ENCODE measurements around the gene GTF3C4.
"Not testable (repeated sequence)": the region's sequence is repeated elsewhere in the genome, so short reads cannot be mapped to it uniquely, and the experiment has no call there.

Gene GTF3C4

DNA sequence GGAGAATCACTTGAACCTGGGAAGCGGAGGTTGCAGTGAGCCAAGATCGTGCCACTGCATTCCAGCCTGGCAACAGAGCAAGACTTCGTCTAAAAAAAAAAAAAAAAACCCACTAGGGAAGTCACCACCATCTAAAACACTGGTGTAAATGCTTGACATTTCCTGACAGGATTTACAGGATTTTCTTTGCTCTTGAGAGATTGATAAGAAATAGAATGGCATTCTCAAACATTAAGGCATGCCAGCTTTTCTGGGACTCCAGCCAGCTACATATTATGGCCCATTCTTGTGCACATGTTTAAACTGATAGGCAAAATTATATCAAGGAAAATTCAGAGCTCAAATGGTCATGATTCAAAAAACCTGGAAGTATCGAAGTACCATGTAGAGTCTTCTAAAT is 28.7 kb downstream of the GTF3C4 start:
- no peak for DNase-seq (ENCODE audit: low read depth in 3 of 3)

DNA sequence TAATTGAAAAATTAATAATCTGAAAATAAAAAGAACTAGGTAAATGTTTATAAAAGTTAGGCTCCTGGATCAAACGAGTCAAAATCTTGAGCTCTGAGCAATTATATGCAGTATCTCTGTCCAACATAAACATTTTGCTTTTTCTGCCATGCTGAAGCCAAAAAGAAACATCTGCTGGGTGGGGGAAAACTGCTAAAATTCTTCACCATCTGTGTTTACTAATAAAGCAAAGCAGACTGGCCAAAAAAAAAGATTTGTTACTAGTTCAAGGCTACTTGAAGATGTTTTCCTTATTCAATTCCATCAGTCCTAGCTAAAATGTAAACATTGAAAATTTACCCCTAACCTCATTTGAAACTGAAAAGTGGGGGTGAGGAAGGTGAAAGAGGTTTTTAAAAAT is 29.7 kb downstream of the GTF3C4 start:
- no peak for DNase-seq (ENCODE audit: low read depth in 3 of 3)

DNA sequence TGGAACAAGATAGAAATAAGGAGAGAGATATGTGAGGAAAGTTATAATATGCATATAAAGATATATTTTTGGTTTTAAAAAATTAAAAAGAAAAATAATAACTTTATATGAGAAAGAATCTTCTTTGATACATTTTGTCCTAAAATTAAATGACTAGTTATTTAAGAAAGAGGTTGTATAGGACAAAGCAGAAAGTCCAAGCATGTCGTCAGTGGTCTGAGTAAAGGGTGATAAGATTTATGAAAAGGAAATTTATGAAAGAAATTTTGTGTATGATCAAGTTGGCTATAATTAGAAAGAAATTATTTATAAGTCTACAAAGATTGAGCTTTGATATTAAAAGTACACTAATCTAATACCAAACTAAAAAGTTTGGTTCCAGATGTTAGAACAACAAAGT is 32.0 kb downstream of the GTF3C4 start:
- DNase-seq (ENCODE audit: low read depth in 3 of 3): no peak

DNA sequence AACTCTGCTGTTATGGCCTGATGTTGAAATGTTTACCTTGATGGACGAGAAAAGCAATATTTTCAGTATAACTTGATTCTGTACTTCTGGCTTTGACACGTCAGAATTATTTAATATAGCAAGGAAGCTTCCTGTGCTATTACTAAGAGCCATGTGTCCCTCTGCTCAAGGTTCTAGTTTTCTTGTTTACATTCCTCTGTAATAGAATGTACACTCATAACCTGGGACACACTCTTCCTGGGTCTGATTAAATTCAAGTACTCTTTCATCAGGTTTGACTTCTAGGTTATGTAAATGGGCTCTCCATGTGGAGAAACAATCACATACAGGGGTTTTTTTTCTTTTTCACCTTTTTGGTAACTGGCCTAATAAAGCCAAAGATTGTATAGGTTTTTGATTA is 33.1 kb downstream of the GTF3C4 start:
- no peak for DNase-seq (ENCODE audit: low read depth in 3 of 3)

DNA sequence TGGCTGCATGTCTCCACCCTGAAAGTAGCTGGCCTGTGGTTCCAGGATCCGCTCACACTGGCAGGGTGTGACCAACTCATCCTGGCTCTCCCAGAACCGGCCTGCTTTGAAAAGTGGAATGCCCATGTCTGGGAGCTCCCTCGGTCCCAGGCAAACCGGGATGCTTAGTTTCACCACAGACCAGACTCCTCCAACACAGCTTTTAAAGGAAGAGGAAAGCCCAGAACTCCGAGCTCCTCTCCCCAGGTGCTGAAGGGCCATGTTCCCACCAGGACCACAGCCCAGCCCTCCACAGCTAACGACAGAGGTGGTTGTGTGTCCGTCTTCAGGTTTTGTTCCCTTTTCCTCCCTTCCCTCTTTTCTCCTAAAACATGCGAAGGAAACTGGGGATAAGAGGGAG is 38.0 kb downstream of the GTF3C4 start:
- DNase-seq (ENCODE audit: low read depth in 3 of 3): no peak

DNA sequence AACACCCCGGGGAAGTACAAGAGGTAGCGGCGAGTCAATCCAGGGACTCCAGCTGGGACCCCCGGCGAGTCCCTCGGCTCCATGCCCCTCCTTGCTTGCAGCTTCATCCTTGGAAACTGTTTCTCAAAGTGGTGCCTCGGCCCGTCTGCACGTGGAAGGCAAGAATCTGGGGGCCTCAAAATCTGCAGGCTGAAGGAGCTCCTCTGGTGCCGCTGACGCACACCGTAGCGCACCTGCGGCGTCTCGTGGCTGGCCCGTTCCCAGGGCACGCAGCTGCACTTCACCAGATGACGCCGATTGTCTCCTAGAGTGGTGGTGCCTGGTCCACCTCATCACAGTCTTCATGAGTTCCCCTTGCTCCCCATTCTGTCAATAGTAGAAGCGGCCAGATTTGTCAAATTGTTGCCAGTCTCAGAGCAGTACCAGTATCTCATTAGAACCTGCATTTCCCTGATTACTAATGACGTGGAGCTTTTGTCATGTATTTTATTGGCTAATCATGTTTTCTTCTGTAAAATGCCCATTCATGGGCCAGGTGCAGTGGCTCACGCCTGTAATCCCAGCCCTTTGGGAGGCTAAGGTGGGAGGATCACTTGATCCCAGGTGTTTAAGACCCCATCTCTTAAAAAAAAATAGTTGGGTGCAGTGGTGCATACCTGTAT is 38.6 kb downstream of the GTF3C4 start:
- no peak for DNase-seq (ENCODE audit: low read depth in 3 of 3)

DNA sequence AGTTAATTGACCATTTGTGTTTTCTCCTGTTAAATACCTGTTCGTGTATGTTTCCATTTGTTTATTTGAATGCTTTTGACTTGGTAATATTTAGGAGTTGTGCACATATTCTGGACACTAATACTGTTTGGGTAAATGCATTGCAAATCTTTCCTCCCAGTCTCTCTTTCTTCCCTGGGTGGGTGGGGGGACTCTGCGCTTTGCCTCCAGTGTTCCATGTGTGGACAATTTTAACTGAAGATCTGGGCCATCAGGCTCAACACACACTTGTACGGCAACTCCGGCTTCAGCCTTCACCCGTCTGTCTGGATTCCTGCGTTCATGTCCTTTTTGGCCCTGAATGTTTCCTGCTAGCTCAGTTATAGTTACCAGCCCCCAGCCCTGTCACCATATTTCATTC is 40.1 kb downstream of the GTF3C4 start:
- DNase-seq (ENCODE audit: low read depth in 3 of 3): no peak

DNA sequence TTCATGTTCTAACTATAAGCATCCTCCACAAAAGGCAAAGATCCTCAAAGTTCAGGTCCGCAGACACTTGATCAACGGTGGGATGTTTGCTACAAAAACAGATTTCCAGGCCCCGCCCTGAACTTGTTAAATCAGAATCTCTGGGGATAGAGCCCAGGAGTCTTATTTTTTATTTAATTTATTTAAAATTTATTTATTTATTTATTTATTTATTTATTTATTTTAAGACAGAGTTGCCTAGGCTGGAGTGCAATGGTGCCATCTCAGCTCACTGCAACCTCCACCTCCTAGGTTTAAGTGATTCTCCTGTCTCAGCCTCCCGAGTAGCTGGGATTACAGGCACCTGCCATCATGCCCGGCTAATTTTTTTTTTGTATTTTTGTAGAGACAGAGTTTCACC is 40.9 kb downstream of the GTF3C4 start:
- DNase-seq (ENCODE audit: low read depth in 3 of 3): not testable (repeated sequence)

DNA sequence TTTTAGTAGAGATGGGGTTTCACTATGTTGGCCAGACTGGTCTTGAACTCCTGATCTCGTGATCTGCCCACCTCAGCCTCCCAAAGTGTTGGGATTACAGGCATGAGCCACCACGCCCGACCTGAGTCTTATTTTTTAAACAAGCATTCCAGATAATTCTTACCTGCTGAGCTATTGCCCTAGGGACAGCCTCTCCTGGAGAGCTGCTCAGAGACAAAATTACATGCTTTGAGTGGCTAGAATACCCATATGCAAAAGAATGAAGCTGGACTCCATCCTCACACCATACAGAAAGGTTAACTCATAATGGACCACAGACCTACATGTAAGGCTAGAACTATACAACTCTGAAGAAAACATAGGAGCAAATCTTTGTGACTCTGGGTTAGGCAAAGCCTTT is 41.6 kb downstream of the GTF3C4 start:
- no peak for DNase-seq (ENCODE audit: low read depth in 3 of 3)

DNA sequence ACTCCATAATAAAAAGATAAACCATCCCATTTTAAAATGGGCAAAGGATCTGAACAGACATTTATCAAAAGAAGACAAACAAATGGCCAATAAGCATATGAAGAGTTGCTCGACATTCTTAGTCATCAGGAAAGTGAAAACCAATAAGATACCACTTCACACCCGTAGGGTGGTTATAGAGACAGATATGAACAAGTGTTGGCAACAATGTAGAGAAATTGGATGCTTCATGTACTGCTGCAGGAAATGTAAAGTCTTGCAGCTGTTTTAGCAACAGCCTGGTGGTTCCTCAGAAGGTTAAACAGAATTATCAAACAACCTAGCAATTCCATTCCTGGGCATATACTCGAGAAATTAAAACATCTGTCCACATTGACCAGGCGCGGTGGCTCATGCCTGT is 42.5 kb downstream of the GTF3C4 start:
- no peak for DNase-seq (ENCODE audit: low read depth in 3 of 3)

DNA sequence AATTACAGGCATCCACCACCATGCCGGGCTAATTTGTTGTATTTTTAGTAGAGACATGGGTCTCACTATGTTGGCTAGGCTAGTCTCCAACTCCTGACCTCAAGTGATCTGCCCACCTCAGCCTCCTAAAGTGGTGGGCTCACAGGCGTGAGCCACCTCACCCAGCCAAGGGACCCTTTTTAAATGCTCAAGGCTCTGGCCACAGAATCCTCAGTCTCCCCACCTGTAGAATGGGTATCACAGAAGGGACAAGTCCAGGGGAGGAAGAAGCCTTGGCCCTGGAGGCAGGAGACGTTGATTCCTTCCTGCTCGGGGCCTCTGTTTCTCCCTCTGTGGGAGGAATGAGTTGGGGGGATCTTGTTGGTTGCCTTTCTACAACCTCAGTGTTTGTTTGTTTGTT is 45.7 kb downstream of the GTF3C4 start:
- DNase-seq (ENCODE audit: low read depth in 3 of 3): no peak

DNA sequence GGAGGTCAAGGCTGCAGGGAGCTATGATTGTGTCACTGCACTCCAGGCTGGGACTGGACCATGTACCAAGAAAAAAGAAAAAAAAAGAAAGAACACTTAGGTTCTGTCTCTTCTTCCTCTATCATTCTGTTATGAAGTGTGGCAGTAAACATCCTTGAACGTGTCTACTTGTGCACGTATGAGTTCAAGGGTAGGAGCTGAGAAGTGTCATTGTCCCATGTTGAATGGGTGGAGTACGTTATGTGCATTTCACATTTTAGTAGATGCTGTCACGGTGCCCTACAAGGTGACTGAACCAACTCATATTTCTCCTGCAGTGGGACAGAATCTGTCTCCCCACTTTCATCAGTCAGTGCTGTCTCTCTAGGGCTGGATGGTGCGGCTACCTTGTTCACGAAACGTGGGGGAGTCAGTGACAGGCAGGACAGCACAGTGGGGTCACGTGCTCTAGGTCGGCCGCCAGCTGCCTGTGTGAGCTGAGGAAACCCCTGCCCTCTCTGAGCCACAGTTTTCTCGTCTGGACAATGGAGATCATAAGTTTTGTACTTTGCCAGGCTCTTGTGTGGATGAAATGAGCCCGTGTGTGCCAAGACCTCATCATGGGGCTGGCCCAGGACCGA is 47.2 kb downstream of the GTF3C4 start:
- no peak for DNase-seq (ENCODE audit: low read depth in 3 of 3)

DNA sequence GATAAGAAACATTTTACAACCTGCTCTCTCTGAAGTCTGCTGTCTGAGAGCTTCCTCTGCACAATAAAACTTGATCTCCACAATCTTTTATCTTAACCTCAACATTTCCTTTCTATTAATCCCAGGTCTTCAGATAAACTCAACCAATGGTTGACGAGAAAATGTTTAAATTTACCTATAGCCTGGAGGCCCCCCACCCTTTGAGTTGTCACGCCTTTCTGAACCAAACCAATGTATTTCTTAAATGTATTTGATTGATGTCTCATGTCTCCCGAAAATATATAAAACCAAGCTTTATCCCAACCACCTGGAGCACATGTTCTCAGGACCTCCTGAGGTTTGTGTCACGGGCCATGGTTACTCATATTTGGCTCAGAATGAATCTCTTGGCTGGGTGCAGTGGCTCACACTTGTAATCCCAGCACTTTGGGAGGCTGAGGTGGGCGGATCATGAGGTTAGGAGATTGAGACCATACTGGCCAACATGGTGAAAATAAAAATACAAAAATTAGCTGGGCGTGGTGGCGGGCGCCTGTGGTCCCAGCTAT is 48.2 kb downstream of the GTF3C4 start:
- not testable (repeated sequence) for DNase-seq (ENCODE audit: low read depth in 3 of 3)

DNA sequence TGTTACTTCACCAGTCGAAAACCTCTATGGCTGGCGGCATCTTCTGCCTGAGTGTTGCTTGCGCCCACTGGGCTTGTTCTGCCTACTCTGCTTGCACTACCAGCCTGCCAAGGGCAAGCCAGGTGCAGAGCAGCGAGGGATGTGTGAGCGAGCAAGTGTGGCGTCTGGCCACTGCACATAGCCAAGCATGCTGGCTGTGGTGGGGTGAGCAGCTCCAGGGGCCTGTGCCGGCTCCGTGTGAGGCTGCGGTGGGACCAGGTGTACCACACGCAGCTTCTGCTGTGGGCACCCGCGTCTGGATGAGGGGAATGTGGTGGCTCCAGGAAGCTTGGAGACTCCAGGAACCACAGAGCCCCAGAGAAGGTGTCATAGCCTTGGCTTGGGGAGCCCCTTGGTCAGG is 51.4 kb downstream of the GTF3C4 start:
- no peak for DNase-seq (ENCODE audit: low read depth in 3 of 3)

DNA sequence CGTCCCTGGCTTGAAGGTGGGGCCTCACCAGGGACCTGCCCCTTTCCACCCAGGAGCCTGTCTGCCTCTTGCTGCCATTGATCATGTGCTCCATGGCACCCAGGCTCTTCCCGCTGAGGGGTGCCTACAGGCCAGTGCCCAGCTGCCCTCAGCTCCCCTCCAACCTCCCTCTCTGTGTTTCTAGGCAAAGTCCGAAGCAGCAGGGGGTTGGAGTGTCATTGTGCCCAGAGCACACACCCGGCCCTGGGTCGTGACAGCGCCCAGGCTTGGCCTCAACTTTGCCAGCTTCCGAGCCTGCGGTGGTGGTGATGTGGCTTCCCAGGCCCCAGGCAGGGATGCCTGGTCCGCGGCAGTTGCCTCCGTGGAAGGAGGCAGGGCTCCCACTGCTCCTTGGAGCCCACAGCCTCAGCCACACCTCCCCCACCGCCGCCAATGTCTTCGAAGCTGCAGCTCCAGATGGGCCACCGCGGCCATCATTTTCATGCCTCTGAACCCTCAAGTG is 52.4 kb downstream of the GTF3C4 start:
- DNase-seq (ENCODE audit: low read depth in 3 of 3): no peak

DNA sequence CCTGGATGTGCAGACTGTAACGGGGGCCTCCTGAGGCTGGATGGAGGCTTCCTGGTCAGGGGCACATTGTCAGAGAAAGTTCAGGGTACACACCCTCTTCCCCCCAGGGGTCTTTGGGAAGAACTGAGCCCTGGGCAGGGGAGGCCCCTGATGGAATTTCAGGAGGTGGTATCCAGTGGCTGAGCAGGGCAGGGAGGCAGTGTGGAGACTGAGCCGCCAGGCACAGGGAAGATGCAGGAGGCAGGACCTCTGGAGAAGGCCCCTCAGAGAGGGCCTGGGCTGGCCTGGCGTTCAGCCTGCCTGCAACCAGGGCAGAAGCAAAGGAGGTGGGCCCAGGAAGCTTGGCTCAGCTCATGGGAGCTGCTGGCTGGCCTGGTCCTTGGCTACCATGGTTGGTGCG is 53.5 kb downstream of the GTF3C4 start:
- DNase-seq (ENCODE audit: low read depth in 3 of 3): no peak

DNA sequence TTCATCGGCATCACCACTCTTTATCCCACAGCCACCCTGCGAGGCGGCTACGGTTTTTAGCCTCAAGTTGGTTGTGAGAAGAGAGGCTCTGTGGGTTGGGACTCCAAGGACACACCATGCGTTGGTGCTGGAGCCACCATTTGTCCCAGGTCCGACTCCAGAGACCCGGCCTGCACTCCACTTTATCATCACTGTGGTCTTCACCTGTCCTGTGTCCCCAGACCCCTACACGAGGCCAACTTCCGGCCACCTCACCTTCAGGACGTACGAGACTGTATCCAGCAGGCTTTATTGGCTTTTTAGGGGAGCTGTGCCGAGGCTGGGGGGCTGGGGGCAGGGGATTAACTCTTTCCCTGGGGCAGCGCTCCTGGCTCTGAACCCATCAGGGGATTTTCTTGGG is 55.0 kb downstream of the GTF3C4 start:
- no peak for DNase-seq (ENCODE audit: low read depth in 3 of 3)

DNA sequence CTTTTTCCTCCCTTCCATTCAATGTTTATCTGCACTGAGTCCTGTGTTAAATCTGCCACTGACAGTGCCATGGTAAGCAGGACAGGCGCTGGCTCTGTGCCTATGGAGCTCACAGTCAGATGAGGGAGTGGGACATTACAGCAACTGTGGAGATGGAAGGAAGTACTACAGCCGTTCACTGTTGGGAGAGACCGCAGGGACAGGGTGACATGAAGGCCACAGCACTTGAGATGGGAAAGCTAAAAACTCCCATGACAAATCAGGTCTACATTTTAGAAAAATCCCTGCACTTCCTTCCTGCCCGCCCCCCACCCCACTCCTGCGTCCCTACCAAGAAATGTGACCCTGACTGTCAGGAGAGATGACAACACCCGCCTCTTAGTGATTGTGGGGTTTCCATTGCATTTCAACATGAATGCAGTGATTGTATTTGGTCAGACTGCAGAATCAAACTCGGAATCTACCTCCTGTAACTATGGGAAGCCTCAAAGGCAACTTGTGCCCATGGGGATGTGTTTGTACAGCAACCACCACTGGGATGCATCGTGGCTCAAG is 56.4 kb downstream of the GTF3C4 start:
- no peak for DNase-seq (ENCODE audit: low read depth in 3 of 3)

DNA sequence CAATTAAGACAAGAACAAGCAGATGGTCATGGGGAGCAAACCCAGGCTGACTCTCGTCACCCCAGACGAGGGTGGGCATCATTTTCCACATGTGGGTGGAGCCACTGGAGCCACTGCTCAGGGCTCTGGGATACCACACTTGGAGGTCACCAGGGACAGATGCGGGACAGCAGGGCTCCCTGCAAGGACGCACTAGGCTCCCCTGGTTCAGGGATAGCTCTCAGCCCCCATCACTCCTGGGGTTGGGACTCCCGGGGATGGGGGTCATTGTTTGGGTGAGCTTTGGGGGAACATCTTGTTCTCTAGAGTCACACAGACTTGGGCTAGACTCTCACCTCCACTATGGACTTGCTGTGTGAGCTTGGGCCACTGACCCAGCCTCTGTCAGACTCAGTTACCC is 57.8 kb downstream of the GTF3C4 start:
- DNase-seq (ENCODE audit: low read depth in 3 of 3): no peak

DNA sequence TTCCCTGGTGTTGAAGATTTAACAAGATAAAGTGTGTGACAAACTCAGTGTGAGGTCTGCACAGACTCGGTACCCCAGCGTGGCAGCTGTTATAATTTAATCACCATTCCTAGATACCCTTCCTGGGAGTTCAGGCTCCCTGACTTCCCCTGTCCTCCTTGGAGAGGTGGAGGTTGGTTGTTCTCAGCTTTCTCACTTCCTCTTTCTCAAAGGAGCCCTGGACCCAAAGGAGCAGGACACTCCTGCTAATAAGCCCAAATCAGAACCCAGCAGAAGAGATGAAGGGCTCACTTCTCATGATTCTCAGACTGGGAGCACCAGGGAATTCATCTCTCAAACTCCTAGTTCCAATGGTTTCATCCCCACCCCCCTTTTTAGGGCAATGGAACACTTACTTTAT is 58.2 kb downstream of the GTF3C4 start:
- DNase-seq (ENCODE audit: low read depth in 3 of 3): no peak

DNA sequence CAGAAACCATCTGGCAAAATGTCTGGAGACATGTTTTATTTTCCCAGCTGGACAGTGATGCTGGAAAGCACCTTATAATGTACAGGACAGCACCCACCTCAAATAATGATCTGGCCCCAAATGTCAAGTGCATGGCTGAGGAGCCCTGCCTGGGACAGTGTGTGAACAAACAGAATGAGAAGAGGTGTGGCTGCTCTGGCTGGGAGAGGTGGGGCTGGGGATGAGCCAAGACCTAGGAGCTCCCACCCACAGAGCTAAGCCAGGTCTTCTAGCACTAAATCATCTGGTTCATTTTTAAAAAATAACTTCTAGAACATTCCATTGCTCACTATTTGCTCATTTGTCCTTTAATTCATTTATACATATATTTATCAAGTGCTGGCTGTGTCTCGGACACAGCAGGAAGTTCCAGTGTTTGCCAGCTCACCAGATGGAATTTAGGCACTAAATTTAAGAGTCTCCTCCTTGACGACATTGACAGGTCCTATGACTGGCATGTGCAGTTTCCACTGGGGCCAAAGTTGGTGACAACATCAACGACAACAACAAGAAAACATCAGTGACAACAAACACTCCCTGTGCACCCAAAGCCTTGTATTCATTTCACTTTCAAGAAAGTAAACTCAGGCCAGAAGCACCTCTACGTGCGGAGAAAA is 59.1 kb downstream of the GTF3C4 start:
- DNase-seq (ENCODE audit: low read depth in 3 of 3): no peak
